WTC11 (cell line): Measurements from ENCODE around the gene HOMER2.

Experiments used
- ATF2 ChIP-seq: sonication (generic); formaldehyde crosslinking; IDR thresholded peaks from 2 replicates; pipeline ENCODE4 v1.8.1; 2022; ENCODE audit warnings: low read depth, missing genetic modification reagents, borderline replicate concordance
- CTCF ChIP-seq: fragments of 200-600 bp; IDR thresholded peaks from 2 replicates; pipeline ENCODE4 v1.8.0; 2022; ENCODE audit warnings: antibody characterized with exemption
- ELF4 ChIP-seq: sonication (generic); formaldehyde crosslinking; IDR thresholded peaks from 2 replicates; pipeline ENCODE4 v1.8.1; 2022; ENCODE audit warnings: low read depth, mild to moderate bottlenecking, moderate library complexity, missing genetic modification reagents
- NR2C2 ChIP-seq: sonication (generic); formaldehyde crosslinking; IDR thresholded peaks from 2 replicates; pipeline ENCODE4 v1.8.0; 2022; ENCODE audit warnings: mild to moderate bottlenecking, missing genetic modification reagents
- TEAD4 ChIP-seq: sonication (generic); formaldehyde crosslinking; IDR thresholded peaks from 2 replicates; pipeline ENCODE4 v1.8.0; 2022; ENCODE audit warnings: mild to moderate bottlenecking, missing genetic modification reagents
- ZNF317 ChIP-seq: sonication (generic); formaldehyde crosslinking; IDR thresholded peaks from 2 replicates; pipeline ENCODE4 v1.8.1; 2023; ENCODE audit warnings: low read depth, mild to moderate bottlenecking, moderate library complexity, missing genetic modification reagents, borderline replicate concordance
- ZNF416 ChIP-seq: fragments of 250-450 bp; sonication (Bioruptor Pico); IDR thresholded peaks from 2 replicates; pipeline ENCODE4 v1.9.0; 2021; ENCODE audit warnings: mild to moderate bottlenecking, inconsistent platforms
- ZSCAN18 ChIP-seq: fragments of 250-450 bp; sonication (Bioruptor Pico); IDR thresholded peaks from 2 replicates; pipeline ENCODE4 v2.1.2; 2022; ENCODE audit warnings: mild to moderate bottlenecking, moderate library complexity

- no peak for TF ChIP-seq NR2C2 (CRISPR knock-in tag)
- no peak for TF ChIP-seq CTCF
- no peak for TF ChIP-seq ZSCAN18 (CRISPR knock-in tag)
- TF ChIP-seq TEAD4 (CRISPR knock-in tag) = no peak
- no peak for TF ChIP-seq ZNF416 (CRISPR knock-in tag)
- no peak for TF ChIP-seq ELF4 (CRISPR knock-in tag)
- no peak for TF ChIP-seq ZNF317
- TF ChIP-seq ATF2 (CRISPR knock-in tag) = no peak
Measured at GRCh38 chr15:82999426-82999825, 46.9 kb upstream of the HOMER2 start.
